HL-60 (cell line): ENCODE measurements around the gene NEU3.

Source experiments
- CTCF ChIP-seq: IDR thresholded peaks from one replicate; pipeline ENCODE4 v1.5.1; 2011; ENCODE audit warnings: low read length, control low read depth, inconsistent platforms; ENCODE audit not compliant: insufficient read depth
- GABPA ChIP-seq: IDR thresholded peaks from 2 replicates; pipeline ENCODE4 v1.6.1; 2012; ENCODE audit warnings: low read depth
- POLR2AphosphoS5 ChIP-seq: IDR thresholded peaks from 2 replicates; pipeline ENCODE4 v1.6.1; 2012; ENCODE audit warnings: low read depth
- TF ChIP-seq, protein P1 (sequence below): IDR thresholded peaks from 2 replicates; pipeline ENCODE4 v1.6.1; 2012; ENCODE audit warnings: low read depth; ENCODE audit not compliant: insufficient replicate concordance

- TF ChIP-seq CTCF (no peak), POLR2AphosphoS5 (no peak), GABPA (no peak)
- TF ChIP-seq, protein P1, sequence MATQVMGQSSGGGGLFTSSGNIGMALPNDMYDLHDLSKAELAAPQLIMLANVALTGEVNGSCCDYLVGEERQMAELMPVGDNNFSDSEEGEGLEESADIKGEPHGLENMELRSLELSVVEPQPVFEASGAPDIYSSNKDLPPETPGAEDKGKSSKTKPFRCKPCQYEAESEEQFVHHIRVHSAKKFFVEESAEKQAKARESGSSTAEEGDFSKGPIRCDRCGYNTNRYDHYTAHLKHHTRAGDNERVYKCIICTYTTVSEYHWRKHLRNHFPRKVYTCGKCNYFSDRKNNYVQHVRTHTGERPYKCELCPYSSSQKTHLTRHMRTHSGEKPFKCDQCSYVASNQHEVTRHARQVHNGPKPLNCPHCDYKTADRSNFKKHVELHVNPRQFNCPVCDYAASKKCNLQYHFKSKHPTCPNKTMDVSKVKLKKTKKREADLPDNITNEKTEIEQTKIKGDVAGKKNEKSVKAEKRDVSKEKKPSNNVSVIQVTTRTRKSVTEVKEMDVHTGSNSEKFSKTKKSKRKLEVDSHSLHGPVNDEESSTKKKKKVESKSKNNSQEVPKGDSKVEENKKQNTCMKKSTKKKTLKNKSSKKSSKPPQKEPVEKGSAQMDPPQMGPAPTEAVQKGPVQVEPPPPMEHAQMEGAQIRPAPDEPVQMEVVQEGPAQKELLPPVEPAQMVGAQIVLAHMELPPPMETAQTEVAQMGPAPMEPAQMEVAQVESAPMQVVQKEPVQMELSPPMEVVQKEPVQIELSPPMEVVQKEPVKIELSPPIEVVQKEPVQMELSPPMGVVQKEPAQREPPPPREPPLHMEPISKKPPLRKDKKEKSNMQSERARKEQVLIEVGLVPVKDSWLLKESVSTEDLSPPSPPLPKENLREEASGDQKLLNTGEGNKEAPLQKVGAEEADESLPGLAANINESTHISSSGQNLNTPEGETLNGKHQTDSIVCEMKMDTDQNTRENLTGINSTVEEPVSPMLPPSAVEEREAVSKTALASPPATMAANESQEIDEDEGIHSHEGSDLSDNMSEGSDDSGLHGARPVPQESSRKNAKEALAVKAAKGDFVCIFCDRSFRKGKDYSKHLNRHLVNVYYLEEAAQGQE = no peak
Observed at GRCh38 chr11:74989260-74989638, 516 bp downstream of the NEU3 start.
